ENCODE results near the gene CHRNB1. TPM values are rescaled to one million over a fixed set of nuclear protein-coding genes. Genes with fewer than 3 reads are reported as not detected.

The CHRNB1 gene
- total and polyA plus RNA-seq, 10 of the 15 experiments (the other 5 are each of a cell fraction or from before 2014, with no cell fraction given) = 5.8 to 14.8 (median 11.3) TPM

- Histone ChIP-seq H3K9me3 (replicated peaks; ENCODE audit: control insufficient read depth, insufficient read depth, low read length) (no peaks in the 10 kb centered on the region), H3K4me3 (no peak overlapping the region), H3K4me1 (ENCODE audit: control insufficient read depth, insufficient read depth, low read length) (no peaks in the 10 kb centered on the region), H3K79me2 (ENCODE audit: control insufficient read depth, insufficient read depth, low read length) (peaks cover 7% of the 10 kb centered on the region), H3K9ac (ENCODE audit: control insufficient read depth, insufficient read depth, low read length) (no peak overlapping the region), H2AFZ (ENCODE audit: control insufficient read depth, low read depth, low read length) (no peak overlapping the region), H3K36me3 (ENCODE audit: control insufficient read depth in 2 of 2, insufficient read depth in 2 of 2, low read length in 1 of 2) (peaks cover 61 to 65% of the 10 kb centered on the region in 2 experiments), H3K27me3 (replicated peaks in 1 of 2; ENCODE audit: control insufficient read depth in 2 of 2, insufficient read depth in 2 of 2, low read length in 1 of 2) (no peaks in the 10 kb centered on the region), H3K27ac (ENCODE audit: control insufficient read depth, insufficient read depth) (no peak overlapping the region), H4K20me1 (ENCODE audit: control insufficient read depth, insufficient read depth) (no peaks in the 10 kb centered on the region; the same call in 1 of the 2 replicates), H3K4me2 (ENCODE audit: control insufficient read depth, insufficient read depth) (no peak overlapping the region)
- in situ Hi-C loops (cut with MboI) = no loop called here
- FAIRE-seq (no peak), ATAC-seq (no peak), DNase-seq (ENCODE audit: low read depth, low spot score) (no peak)
- SMC1A ChIA-PET (ENCODE audit: uncharacterized antibody, unreplicated experiment) = no interaction called here
- intact Hi-C loops (cut with micrococcal nuclease; ENCODE audit: unreplicated experiment) = no loop called here
- POLR2A ChIA-PET = no interaction called here
- CTCF ChIA-PET = interaction anchor here (0.9 kb wide), 1 partner anchor 58 kb away, joined by 3 read pairs; no protein-coding TSS in a partner anchor
- RAD21 ChIA-PET (ENCODE audit: unreplicated experiment) = no interaction called here
- BruUV-seq (replicated peaks) = no TSS peak
- TF ChIP-seq CHD1 (IDR thresholded peaks at IDR 0.05; ENCODE audit: low read depth, low read length) = no peak
- WGBS (ENCODE audit: insufficient coverage, insufficient replicate concordance, low lambda C conversion rate, missing lambda C conversion rate) = 99% methylated on average over 11 of the region's 11 CpGs
These were observed 54.3 kb downstream of the CHRNB1 start for GRCh38 chr17:7499161-7499560.

- Histone ChIP-seq H3K9ac (ENCODE audit: control insufficient read depth, insufficient read depth, low read length) (no peak overlapping the region), H4K20me1 (ENCODE audit: control insufficient read depth, insufficient read depth) (no peaks in the 10 kb centered on the region; the same call in 1 of the 2 replicates), H3K79me2 (ENCODE audit: control insufficient read depth, insufficient read depth, low read length) (no peaks in the 10 kb centered on the region), H3K4me2 (ENCODE audit: control insufficient read depth, insufficient read depth) (no peak overlapping the region), H3K9me3 (replicated peaks; ENCODE audit: control insufficient read depth, insufficient read depth, low read length) (no peaks in the 10 kb centered on the region), H3K4me1 (ENCODE audit: control insufficient read depth, insufficient read depth, low read length) (no peaks in the 10 kb centered on the region), H2AFZ (ENCODE audit: control insufficient read depth, low read depth, low read length) (no peak overlapping the region), H3K27ac (ENCODE audit: control insufficient read depth, insufficient read depth) (no peak overlapping the region), H3K36me3 (ENCODE audit: control insufficient read depth in 2 of 2, insufficient read depth in 2 of 2, low read length in 1 of 2) (peaks cover 60 to 65% of the 10 kb centered on the region in 2 experiments), H3K27me3 (replicated peaks in 1 of 2; ENCODE audit: control insufficient read depth in 2 of 2, insufficient read depth in 2 of 2, low read length in 1 of 2) (no peaks in the 10 kb centered on the region), H3K4me3 (no peak overlapping the region)
- ATAC-seq (no peak), FAIRE-seq (no peak), DNase-seq (ENCODE audit: low read depth, low spot score) (no peak)
- no peak for TF ChIP-seq WRNIP1 (IDR thresholded peaks at IDR 0.05; ENCODE audit: borderline replicate concordance, low read depth, low read length)
- TF ChIP-seq, protein P1, sequence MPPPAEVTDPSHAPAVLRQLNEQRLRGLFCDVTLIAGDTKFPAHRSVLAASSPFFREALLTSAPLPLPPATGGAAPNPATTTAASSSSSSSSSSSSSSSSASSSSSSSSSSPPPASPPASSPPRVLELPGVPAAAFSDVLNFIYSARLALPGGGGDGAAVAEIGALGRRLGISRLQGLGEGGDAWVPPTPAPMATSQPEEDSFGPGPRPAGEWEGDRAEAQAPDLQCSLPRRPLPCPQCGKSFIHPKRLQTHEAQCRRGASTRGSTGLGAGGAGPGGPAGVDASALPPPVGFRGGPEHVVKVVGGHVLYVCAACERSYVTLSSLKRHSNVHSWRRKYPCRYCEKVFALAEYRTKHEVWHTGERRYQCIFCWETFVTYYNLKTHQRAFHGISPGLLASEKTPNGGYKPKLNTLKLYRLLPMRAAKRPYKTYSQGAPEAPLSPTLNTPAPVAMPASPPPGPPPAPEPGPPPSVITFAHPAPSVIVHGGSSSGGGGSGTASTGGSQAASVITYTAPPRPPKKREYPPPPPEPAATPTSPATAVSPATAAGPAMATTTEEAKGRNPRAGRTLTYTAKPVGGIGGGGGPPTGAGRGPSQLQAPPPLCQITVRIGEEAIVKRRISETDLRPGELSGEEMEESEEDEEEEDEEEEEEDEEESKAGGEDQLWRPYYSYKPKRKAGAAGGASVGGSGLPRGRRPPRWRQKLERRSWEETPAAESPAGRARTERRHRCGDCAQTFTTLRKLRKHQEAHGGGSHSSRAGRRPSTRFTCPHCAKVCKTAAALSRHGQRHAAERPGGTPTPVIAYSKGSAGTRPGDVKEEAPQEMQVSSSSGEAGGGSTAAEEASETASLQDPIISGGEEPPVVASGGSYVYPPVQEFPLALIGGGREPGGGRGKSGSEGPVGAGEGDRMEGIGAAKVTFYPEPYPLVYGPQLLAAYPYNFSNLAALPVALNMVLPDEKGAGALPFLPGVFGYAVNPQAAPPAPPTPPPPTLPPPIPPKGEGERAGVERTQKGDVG (CRISPR knock-in tag; IDR thresholded peaks at IDR 0.05) = no peak
- peak; percentile 56 for TF ChIP-seq POLR2AphosphoS5 (IDR thresholded peaks at IDR 0.05; ENCODE audit: low read length)
- no peak for TF ChIP-seq RUNX3 (IDR thresholded peaks at IDR 0.05; ENCODE audit: low read length)
- no peak for TF ChIP-seq ATF3 (IDR thresholded peaks at IDR 0.05; ENCODE audit: borderline replicate concordance, extremely low read depth, low read depth, low read length)
- no peak for TF ChIP-seq HCFC1 (IDR thresholded peaks at IDR 0.05; ENCODE audit: low read length)
- TF ChIP-seq REST (IDR thresholded peaks at IDR 0.05; ENCODE audit: low read depth, low read length) = no peak
- ChIA-PET SMC1A (ENCODE audit: uncharacterized antibody, unreplicated experiment) (interaction anchor here (0.6 kb wide), 1 partner anchor 84 kb away, joined by 3 read pairs; no protein-coding TSS in a partner anchor), CTCF (interaction anchor here (2.3 kb wide), 1 partner anchor 59 kb away, joined by 8 read pairs; no protein-coding TSS in a partner anchor), RAD21 (ENCODE audit: unreplicated experiment) (interaction anchor here (0.6 kb wide), 1 partner anchor 146 kb away, joined by 3 read pairs; the partner anchor contains the start of gene TMEM95), POLR2A (no interaction called here)
- no TSS peak for BruUV-seq (replicated peaks)
- in situ Hi-C loops (cut with MboI) (no loop called here), intact Hi-C loops (cut with micrococcal nuclease; ENCODE audit: unreplicated experiment) (no loop called here)
- WGBS (ENCODE audit: insufficient coverage, insufficient replicate concordance, low lambda C conversion rate, missing lambda C conversion rate) = 97% methylated on average over 14 of the region's 14 CpGs
These were observed 56.9 kb downstream of the CHRNB1 start for GRCh38 chr17:7501729-7502128.

All from GM12878 (cell line).